CD4-positive, alpha-beta T cell treated with Interleukin-6 for 4 hours (primary cell): ENCODE results near the gene ZNF644.

ENCODE experiments used
- DNase-seq: peaks from one replicate; pipeline ENCODE4 v3.0.0-alpha.2; 2020; ENCODE audit warnings: mixed read lengths

Gene ZNF644

GRCh38 chr1:91020967-91021685 lies 709 bp downstream of the ZNF644 start:
- no peak for DNase-seq

GRCh38 chr1:91020486-91020885 lies 1.3 kb downstream of the ZNF644 start:
- no peak for DNase-seq

GRCh38 chr1:91018006-91018405 lies 3.8 kb downstream of the ZNF644 start:
- DNase-seq = no peak

GRCh38 chr1:91015794-91016550 lies 5.9 kb downstream of the ZNF644 start:
- no peak for DNase-seq

GRCh38 chr1:91015358-91015780 lies 6.5 kb downstream of the ZNF644 start:
- no peak for DNase-seq

- no peak for DNase-seq
Measured at GRCh38 chr1:91014475-91014874, 7.4 kb downstream of the ZNF644 start.

GRCh38 chr1:91013302-91013701 lies 8.5 kb downstream of the ZNF644 start:
- DNase-seq = no peak

GRCh38 chr1:91012196-91012595 lies 9.6 kb downstream of the ZNF644 start:
- DNase-seq = no peak

- DNase-seq = no peak
Measured at GRCh38 chr1:91011726-91012125, 10.1 kb downstream of the ZNF644 start.

GRCh38 chr1:91007827-91008226 lies 14.0 kb downstream of the ZNF644 start:
- DNase-seq = no peak

GRCh38 chr1:91007092-91007491 lies 14.7 kb downstream of the ZNF644 start:
- DNase-seq = no peak

GRCh38 chr1:91006113-91006908 lies 15.5 kb downstream of the ZNF644 start:
- no peak for DNase-seq

- no peak for DNase-seq
Measured at GRCh38 chr1:91005285-91005684, 16.6 kb downstream of the ZNF644 start.

- DNase-seq = no peak
Measured at GRCh38 chr1:91004145-91004544, 17.7 kb downstream of the ZNF644 start.

GRCh38 chr1:90996742-90997413 lies 25.0 kb downstream of the ZNF644 start:
- DNase-seq = no peak

- DNase-seq = no peak
Measured at GRCh38 chr1:90995311-90995894, 26.4 kb downstream of the ZNF644 start.

- DNase-seq = no peak
Measured at GRCh38 chr1:90994461-90994860, 27.4 kb downstream of the ZNF644 start.

GRCh38 chr1:90993245-90993644 lies 28.6 kb downstream of the ZNF644 start:
- no peak for DNase-seq

- no peak for DNase-seq
Measured at GRCh38 chr1:90990779-90991178, 31.1 kb downstream of the ZNF644 start.

GRCh38 chr1:90989990-90990389 lies 31.8 kb downstream of the ZNF644 start:
- no peak for DNase-seq

- no peak for DNase-seq
Measured at GRCh38 chr1:90989302-90989701, 32.5 kb downstream of the ZNF644 start.

- no peak for DNase-seq
Measured at GRCh38 chr1:90987841-90988240, 34.0 kb downstream of the ZNF644 start.

GRCh38 chr1:90986953-90987352 lies 34.9 kb downstream of the ZNF644 start:
- DNase-seq = no peak
